HG03460 (cell line): ENCODE data around the gene PEPD.

Source experiments
- ATAC-seq: cut with Tn5 transposase; IDR thresholded peaks from one replicate; pipeline ENCODE4 v1.9.1; 2021; ENCODE audit not compliant: unreplicated experiment

Gene PEPD

DNA sequence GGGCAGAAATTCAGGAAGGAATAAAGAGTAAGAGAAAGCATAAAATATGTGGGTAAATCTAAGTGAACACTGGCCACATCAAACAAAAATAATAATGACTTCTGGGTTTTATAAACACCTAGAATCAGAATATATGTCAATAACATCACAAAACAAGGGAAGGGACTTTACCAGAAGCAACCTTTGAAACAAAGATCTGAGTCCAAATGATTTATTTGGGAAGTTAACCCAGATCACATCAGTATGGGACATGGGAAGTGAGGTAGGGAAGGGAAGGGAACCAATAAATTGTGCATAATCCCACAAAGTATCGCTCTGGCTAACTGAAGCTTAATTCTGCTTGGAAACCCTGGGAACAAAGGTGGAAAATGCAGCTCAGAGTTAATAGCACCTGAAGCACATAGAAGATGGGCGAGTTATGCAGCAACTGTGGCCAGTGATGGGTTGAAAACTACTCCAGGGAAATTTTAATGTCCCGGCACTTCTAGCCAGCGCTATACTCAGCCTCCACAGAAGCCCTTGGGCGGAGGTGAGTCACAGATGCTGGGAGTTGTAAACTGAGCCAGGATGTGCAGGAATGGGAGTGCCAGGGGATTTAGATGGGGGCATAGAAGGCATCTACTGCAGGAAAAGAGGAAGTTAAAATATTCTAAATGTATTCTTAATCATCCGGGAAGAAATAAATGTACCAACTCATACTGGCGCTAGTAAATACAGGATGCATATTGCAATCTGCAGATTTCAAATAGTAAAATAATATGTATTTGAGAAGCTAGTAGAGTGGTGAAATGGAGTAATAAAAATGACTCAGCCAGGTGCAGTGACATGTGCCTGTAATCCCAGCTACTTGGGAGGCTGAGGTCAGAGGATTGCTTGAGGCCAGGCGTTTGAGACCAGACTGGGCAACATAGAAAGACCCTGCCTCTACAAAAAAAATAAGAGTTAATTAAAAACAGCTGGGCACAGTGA, 182.3 kb downstream of the PEPD start:
- ATAC-seq = no peak
